Gastrocnemius medialis (tissue), 4 donors: ENCODE data around the gene ZNF341. TPM values are rescaled to one million over a fixed set of nuclear protein-coding genes. Genes with fewer than 3 reads are reported as not detected.

ENCODE experiments used
- ATAC-seq, 2 donors: fragments of 150-250 bp; one replicate each; pipeline ENCODE4 v1.9.1; 2016
- DNase-seq, 2 donors: peaks; one replicate each; pipeline ENCODE4 v3.0.0-alpha.2; 2019
- H3K27ac ChIP-seq, 4 donors: fragments of 200-600 bp; sonication (generic); 1 replicate in 1 of 4; 2 replicates in 3 of 4; pipeline ENCODE4 v1.5.1; 2016 to 2018; ENCODE audit warnings: mild to moderate bottlenecking in 2 of 4, moderate library complexity in 1 of 4
- H3K27me3 ChIP-seq, 3 donors: fragments of 200-600 bp; sonication (generic) in 2 of 3; 1 replicate in 1 of 3; 2 replicates in 2 of 3; pipeline versions ENCODE4 v1.5.1 to v1.6.0; 2016 to 2019; ENCODE audit warnings: mild to moderate bottlenecking in 1 of 3, moderate library complexity in 1 of 3
- H3K36me3 ChIP-seq, 2 donors: fragments of 200-600 bp; sonication (generic) in 1 of 2; one replicate each; pipeline ENCODE4 v1.5.1; 2017 to 2018
- H3K4me1 ChIP-seq, 2 donors: fragments of 200-600 bp; sonication (generic) in 1 of 2; one replicate each; pipeline ENCODE4 v1.5.1; 2016 to 2017; ENCODE audit warnings: mild to moderate bottlenecking in 2 of 2
- H3K4me3 ChIP-seq, 4 donors: fragments of 200-600 bp; sonication (generic) in 3 of 4; 1 replicate in 1 of 4; 2 replicates in 3 of 4; pipeline ENCODE4 v1.5.1; 2016 to 2019; ENCODE audit warnings: mild to moderate bottlenecking in 2 of 4
- H3K9me3 ChIP-seq, 3 donors: fragments of 200-600 bp; sonication (generic) in 2 of 3; 1 replicate in 1 of 3; 2 replicates in 2 of 3; pipeline ENCODE4 v1.5.1; 2016 to 2019
- CTCF ChIP-seq, 5 experiments: fragments of 450-650 bp in 3 of 5; fragments of 200-600 bp in 2 of 5; sonication (generic) in 2 of 5; IDR thresholded peaks in 4 of 5; conservative IDR thresholded peaks in 1 of 5; 1 replicate in 4 of 5; 2 replicates in 1 of 5; pipeline ENCODE4 v1.5.1; 2016 to 2019; ENCODE audit warnings: antibody characterized with exemption in 5 of 5, mild to moderate bottlenecking in 3 of 5, moderate library complexity in 3 of 5
- POLR2A ChIP-seq, 2 donors: fragments of 450-650 bp; IDR thresholded peaks; one replicate each; pipeline ENCODE4 v1.6.1; 2017; ENCODE audit warnings: antibody characterized with exemption in 2 of 2, mild to moderate bottlenecking in 2 of 2, moderate library complexity in 2 of 2
- in situ Hi-C, 4 donors: fragments of 200-750 bp; cut with MboI; loops; one replicate each; pipeline versions ENCODE4 v1.15.0 to v1.8.0; 2017; ENCODE audit warnings: low sequenced_read_pairs in 4 of 4
- intact Hi-C: fragments of 100-400 bp; cut with DNase I; formaldehyde crosslinking; loops from one replicate; pipeline ENCODE4 v1.15.1; 2023; ENCODE audit warnings: low total_unique reads
- total RNA-seq, 4 donors: library from RNA; depleted of rRNA; stranded (reverse); fragments of >200 nt; gene quantifications; one replicate each; pipeline versions ENCODE4 v1.1.0 to v1.2.3, GENCODE V29; 2016

The ZNF341 gene
- total RNA-seq, 4 donors from 2014 or later: 1.8 to 4.6 (median 2.6) TPM

- intact Hi-C loops: no loop called here
- ATAC-seq (no peak), DNase-seq (no peak)
- Histone ChIP-seq H3K27me3 (no peaks in the 10 kb centered on the region), H3K4me1 (peaks cover 5 to 11% of the 10 kb centered on the region in 2 donors), H3K4me3 (no peak overlapping the region), H3K27ac (no peak overlapping the region), H3K9me3 (no peaks in the 10 kb centered on the region), H3K36me3 (no peaks in the 10 kb centered on the region)
- TF ChIP-seq CTCF (IDR thresholded peaks at IDR 0.05 in 4 of 5, conservative IDR thresholded peaks at IDR 0.05 in 1 of 5) (no peak), POLR2A (IDR thresholded peaks at IDR 0.05) (no peak)
- in situ Hi-C loops: no loop called here
Observed at GRCh38 chr20:33689493-33689892, 42.3 kb upstream of the ZNF341 start.

- TF ChIP-seq POLR2A (IDR thresholded peaks at IDR 0.05): no peak
- TF ChIP-seq CTCF (IDR thresholded peaks at IDR 0.05 in 4 of 5, conservative IDR thresholded peaks at IDR 0.05 in 1 of 5): no peak
- ATAC-seq: no peak
- H3K27ac ChIP-seq: no peak overlapping the region
- DNase-seq: no peak
- H3K9me3 ChIP-seq: no peaks in the 10 kb centered on the region
- in situ Hi-C loops (no loop called here), intact Hi-C loops (no loop called here)
- H3K4me1 ChIP-seq: peaks cover 5 to 11% of the 10 kb centered on the region in 2 donors
- H3K36me3 ChIP-seq: no peaks in the 10 kb centered on the region
- H3K4me3 ChIP-seq: no peak overlapping the region
- H3K27me3 ChIP-seq: no peaks in the 10 kb centered on the region
Observed at GRCh38 chr20:33689973-33690372, 41.8 kb upstream of the ZNF341 start.

GRCh38 chr20:33693289-33693688 lies 38.5 kb upstream of the ZNF341 start:
- no peak for DNase-seq
- intact Hi-C loops (no loop called here), in situ Hi-C loops (no loop called here)
- TF ChIP-seq CTCF (IDR thresholded peaks at IDR 0.05 in 4 of 5, conservative IDR thresholded peaks at IDR 0.05 in 1 of 5): no peak
- Histone ChIP-seq H3K4me3 (no peak overlapping the region), H3K27ac (no peak overlapping the region), H3K27me3 (no peaks in the 10 kb centered on the region), H3K4me1 (no peaks in the 10 kb centered on the region), H3K36me3 (no peaks in the 10 kb centered on the region), H3K9me3 (no peaks in the 10 kb centered on the region)
- ATAC-seq: no peak

- Histone ChIP-seq H3K4me3 (no peak overlapping the region), H3K27me3 (no peaks in the 10 kb centered on the region), H3K9me3 (no peaks in the 10 kb centered on the region), H3K4me1 (no peaks in the 10 kb centered on the region), H3K36me3 (no peaks in the 10 kb centered on the region), H3K27ac (no peak overlapping the region)
- DNase-seq (no peak), ATAC-seq (no peak)
- TF ChIP-seq POLR2A (IDR thresholded peaks at IDR 0.05): no peak
- TF ChIP-seq CTCF (IDR thresholded peaks at IDR 0.05 in 4 of 5, conservative IDR thresholded peaks at IDR 0.05 in 1 of 5): no peak
- in situ Hi-C loops (no loop called here), intact Hi-C loops (no loop called here)
Observed at GRCh38 chr20:33693741-33694638, 37.8 kb upstream of the ZNF341 start.
